Osteoblast (primary cell): ENCODE data around the gene YPEL5. TPM values are rescaled to one million over a fixed set of nuclear protein-coding genes. Genes with fewer than 3 reads are reported as not detected.

Experiments
- DNase-seq: peaks from one replicate; pipeline ENCODE4 v3.0.0; 2011; ENCODE audit warnings: low spot score, mixed read lengths; ENCODE audit not compliant: insufficient read length; ENCODE audit errors: missing footprints
- H2AFZ ChIP-seq: 2 replicates; pipeline ENCODE4 v1.6.0; 2011; ENCODE audit warnings: mild to moderate bottlenecking, low read length
- H3K27ac ChIP-seq: 2 replicates; pipeline ENCODE4 v1.5.1; 2011; ENCODE audit warnings: mild to moderate bottlenecking, low read depth, low read length, moderate library complexity
- H3K27me3 ChIP-seq: 2 replicates; pipeline ENCODE4 v1.6.0; 2012; ENCODE audit warnings: mild to moderate bottlenecking, control low read depth, inconsistent platforms, low read length, moderate library complexity; ENCODE audit not compliant: insufficient read depth
- H3K36me3 ChIP-seq: 2 replicates; pipeline ENCODE4 v1.5.1; 2011; ENCODE audit warnings: mild to moderate bottlenecking, low read length, control low read depth, moderate library complexity; ENCODE audit not compliant: insufficient read depth
- H3K4me1 ChIP-seq: 2 replicates; pipeline ENCODE4 v1.5.1; 2011; ENCODE audit warnings: mild to moderate bottlenecking, low read length, control low read depth, moderate library complexity; ENCODE audit not compliant: insufficient read depth
- H3K4me2 ChIP-seq: 2 replicates; pipeline ENCODE4 v1.6.0; 2011; ENCODE audit warnings: mild to moderate bottlenecking, low read length; ENCODE audit not compliant: insufficient read depth
- H3K4me3 ChIP-seq: fragments of 200-600 bp; sonication (generic); 3 replicates; pipeline ENCODE4 v1.5.1; 2012; ENCODE audit warnings: mild to moderate bottlenecking, low read length, inconsistent platforms; ENCODE audit not compliant: insufficient read depth
- H3K79me2 ChIP-seq: 2 replicates; pipeline ENCODE4 v1.6.0; 2012; ENCODE audit warnings: mild to moderate bottlenecking, low read length, control low read depth, inconsistent platforms; ENCODE audit not compliant: insufficient read depth
- H3K9me3 ChIP-seq: 2 replicates; pipeline ENCODE4 v1.5.1; 2011; ENCODE audit warnings: low read depth, low read length, control low read depth
- H4K20me1 ChIP-seq: 2 replicates; pipeline ENCODE4 v1.6.0; 2012; ENCODE audit warnings: mild to moderate bottlenecking, low read length, control low read depth; ENCODE audit not compliant: insufficient read depth
- total RNA-seq: library from RNA; depleted of rRNA; stranded (reverse); fragments of >200 nt; gene quantifications from 2 replicates; pipeline ENCODE4 v1.2.3, GENCODE V29; 2012
- TF ChIP-seq, protein P1 (sequence below): IDR thresholded peaks from 2 replicates; pipeline ENCODE4 v1.5.1; 2011; ENCODE audit warnings: mild to moderate bottlenecking, low read depth, low read length, moderate library complexity; ENCODE audit errors: extremely low read depth

YPEL5 gene
- total RNA-seq, 1 donor: 92.3 TPM

DNA sequence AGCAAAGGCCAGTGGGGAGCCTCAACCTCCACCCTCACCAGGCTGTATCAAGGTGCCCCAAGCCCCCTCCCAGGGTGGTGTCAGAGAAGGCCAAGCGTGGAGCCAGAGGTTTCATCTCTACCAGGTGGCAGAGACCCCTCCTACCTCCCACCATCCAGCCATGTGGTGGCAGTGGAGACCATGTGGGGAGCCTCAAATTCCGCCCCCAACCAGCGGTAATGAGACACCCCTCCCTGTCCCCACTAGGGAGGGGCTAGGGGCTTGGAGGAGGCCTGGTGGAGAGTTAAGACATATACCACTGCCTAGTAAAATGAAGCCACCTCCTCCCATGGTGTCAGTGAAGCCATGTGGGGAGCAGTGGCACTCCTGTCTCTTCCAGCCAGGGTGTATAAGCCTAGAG, 24.4 kb upstream of the YPEL5 start:
- no peak overlapping the region for H3K27ac ChIP-seq
- no peak for DNase-seq
- no peaks in the 10 kb centered on the region for H4K20me1 ChIP-seq
- TF ChIP-seq, protein P1, sequence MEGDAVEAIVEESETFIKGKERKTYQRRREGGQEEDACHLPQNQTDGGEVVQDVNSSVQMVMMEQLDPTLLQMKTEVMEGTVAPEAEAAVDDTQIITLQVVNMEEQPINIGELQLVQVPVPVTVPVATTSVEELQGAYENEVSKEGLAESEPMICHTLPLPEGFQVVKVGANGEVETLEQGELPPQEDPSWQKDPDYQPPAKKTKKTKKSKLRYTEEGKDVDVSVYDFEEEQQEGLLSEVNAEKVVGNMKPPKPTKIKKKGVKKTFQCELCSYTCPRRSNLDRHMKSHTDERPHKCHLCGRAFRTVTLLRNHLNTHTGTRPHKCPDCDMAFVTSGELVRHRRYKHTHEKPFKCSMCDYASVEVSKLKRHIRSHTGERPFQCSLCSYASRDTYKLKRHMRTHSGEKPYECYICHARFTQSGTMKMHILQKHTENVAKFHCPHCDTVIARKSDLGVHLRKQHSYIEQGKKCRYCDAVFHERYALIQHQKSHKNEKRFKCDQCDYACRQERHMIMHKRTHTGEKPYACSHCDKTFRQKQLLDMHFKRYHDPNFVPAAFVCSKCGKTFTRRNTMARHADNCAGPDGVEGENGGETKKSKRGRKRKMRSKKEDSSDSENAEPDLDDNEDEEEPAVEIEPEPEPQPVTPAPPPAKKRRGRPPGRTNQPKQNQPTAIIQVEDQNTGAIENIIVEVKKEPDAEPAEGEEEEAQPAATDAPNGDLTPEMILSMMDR: no peak
- no peak overlapping the region for H3K4me2 ChIP-seq
- H3K4me3 ChIP-seq: no peak overlapping the region
- H3K36me3 ChIP-seq: no peaks in the 10 kb centered on the region
- no peaks in the 10 kb centered on the region for H3K9me3 ChIP-seq
- peaks cover under 1% of the 10 kb centered on the region for H3K4me1 ChIP-seq
- H3K27me3 ChIP-seq: peaks cover 41% of the 10 kb centered on the region
- no peaks in the 10 kb centered on the region for H3K79me2 ChIP-seq
- no peak overlapping the region for H2AFZ ChIP-seq

DNA sequence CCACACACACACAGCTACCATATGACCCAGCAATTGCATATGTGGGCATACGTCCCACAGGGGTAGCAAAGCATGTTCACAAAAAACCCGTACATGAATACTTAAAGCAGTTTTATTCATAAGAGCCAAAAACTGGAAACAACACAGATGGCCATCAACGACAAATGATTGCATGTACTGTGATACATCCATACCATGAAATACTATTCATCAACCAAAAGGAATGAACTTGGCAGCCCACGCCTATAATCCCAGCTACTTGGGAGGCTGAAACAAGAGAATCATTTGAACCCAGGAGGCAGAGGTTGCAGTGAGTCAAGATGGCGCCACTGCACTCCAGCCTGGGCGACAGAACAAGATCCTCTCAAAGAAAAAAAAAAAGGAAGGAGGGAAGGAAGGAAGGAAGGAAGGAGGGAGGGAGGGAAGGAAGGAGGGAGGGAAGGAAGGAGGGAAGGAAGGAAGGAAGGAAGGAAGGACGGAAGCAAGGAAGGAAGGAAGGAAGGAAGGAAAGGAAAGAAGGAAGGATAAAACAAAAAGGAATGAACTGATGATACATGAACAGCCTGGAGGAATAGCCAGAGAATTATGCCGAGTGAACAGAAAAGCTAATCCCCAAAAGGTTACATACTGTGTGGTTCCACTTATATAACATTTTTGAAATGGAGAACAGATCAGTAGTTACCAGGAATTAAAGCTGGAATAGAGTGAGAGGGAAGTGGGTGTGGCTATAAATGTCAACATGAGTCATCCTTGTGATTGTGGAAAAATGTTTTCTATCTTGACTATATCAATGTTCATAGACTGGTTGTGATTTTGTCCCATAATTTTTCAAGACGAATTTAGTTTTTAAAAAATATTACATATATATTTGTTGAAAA, 19.6 kb upstream of the YPEL5 start:
- peak overlapping the region; percentile 51 for H3K4me2 ChIP-seq
- DNase-seq: peak; percentile 69
- TF ChIP-seq, protein P1: no peak
- no peaks in the 10 kb centered on the region for H4K20me1 ChIP-seq
- no peaks in the 10 kb centered on the region for H3K79me2 ChIP-seq
- peak overlapping the region; percentile 65 for H2AFZ ChIP-seq
- H3K9me3 ChIP-seq: no peaks in the 10 kb centered on the region
- no peaks in the 10 kb centered on the region for H3K36me3 ChIP-seq
- peaks cover 12% of the 10 kb centered on the region for H3K27me3 ChIP-seq
- H3K4me3 ChIP-seq: no peak overlapping the region
- peak overlapping the region; percentile 45 for H3K27ac ChIP-seq
- peaks cover 2% of the 10 kb centered on the region for H3K4me1 ChIP-seq

DNA sequence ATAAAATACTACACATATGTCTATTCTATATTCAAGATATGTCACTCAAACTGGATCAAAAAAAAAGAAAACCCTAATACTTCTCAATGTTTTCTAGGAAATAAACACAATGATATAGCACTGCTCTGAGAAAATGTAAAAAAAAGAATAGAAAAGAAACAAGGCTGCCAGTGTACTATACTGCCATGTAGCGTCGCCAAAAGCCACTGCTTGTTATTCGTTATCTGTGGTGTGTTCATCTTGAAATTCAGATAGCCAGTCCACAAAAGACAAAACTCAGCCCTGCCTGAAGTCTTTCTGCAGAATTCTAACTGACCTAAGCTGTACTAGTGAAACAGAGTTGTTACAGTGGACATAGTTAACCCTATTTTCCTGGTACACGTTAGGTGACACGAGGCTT, 12.2 kb upstream of the YPEL5 start:
- Histone ChIP-seq H4K20me1 (no peaks in the 10 kb centered on the region), H3K4me3 (no peak overlapping the region), H3K36me3 (no peaks in the 10 kb centered on the region), H3K27ac (no peak overlapping the region), H3K9me3 (no peaks in the 10 kb centered on the region), H3K79me2 (no peaks in the 10 kb centered on the region), H2AFZ (no peak overlapping the region), H3K4me2 (no peak overlapping the region), H3K4me1 (no peaks in the 10 kb centered on the region), H3K27me3 (peaks cover 10% of the 10 kb centered on the region)
- no peak for DNase-seq
- TF ChIP-seq, protein P1: no peak

DNA sequence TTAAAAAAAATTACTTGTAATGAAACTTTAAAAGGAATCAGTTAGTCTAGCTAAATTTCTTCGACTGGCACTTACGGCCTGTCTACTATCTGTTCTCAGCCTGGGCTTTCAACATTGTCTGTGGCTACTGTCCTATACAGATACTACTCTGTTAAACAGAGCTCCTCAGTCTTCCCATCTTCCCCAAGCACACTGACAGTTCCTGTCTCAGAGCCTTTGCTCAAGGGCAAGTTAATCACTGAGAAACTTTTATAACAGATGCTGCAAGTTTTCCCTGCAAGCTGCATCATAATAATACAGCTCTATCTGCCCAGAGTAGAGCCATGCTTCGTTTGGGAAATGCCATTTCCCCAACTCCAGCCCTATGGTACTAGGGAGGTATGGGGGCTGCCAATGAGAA, 11.3 kb upstream of the YPEL5 start:
- H3K36me3 ChIP-seq: no peaks in the 10 kb centered on the region
- peaks cover 10% of the 10 kb centered on the region for H3K27me3 ChIP-seq
- H3K4me3 ChIP-seq: no peak overlapping the region
- no peak for DNase-seq
- no peak overlapping the region for H3K27ac ChIP-seq
- no peaks in the 10 kb centered on the region for H3K9me3 ChIP-seq
- H3K79me2 ChIP-seq: no peaks in the 10 kb centered on the region
- no peak overlapping the region for H3K4me2 ChIP-seq
- no peak overlapping the region for H2AFZ ChIP-seq
- H3K4me1 ChIP-seq: no peaks in the 10 kb centered on the region
- TF ChIP-seq, protein P1: no peak
- H4K20me1 ChIP-seq: no peaks in the 10 kb centered on the region
